HG03108 (cell line): ENCODE results near the gene BLOC1S2.
"Not testable (repeated sequence)": the region's sequence is repeated elsewhere in the genome, so short reads cannot be mapped to it uniquely, and the experiment has no call there.

ENCODE experiments used
- ATAC-seq: cut with Tn5 transposase; IDR thresholded peaks from one replicate; pipeline ENCODE4 v1.9.1; 2021; ENCODE audit warnings: moderate library complexity; ENCODE audit not compliant: unreplicated experiment

Gene BLOC1S2

GRCh38 chr10:100286051-100287033 is at the start of gene BLOC1S2:
TSS of gene BLOC1S2 (minus strand) at chr10:100286680. CDS start at chr10:100286659, 21 bp downstream.
- ATAC-seq: peak; percentile 82

- ATAC-seq: no peak
These were observed 48.3 kb upstream of the BLOC1S2 start for GRCh38 chr10:100334762-100335161.

- no peak for ATAC-seq
These were observed 47.4 kb upstream of the BLOC1S2 start for GRCh38 chr10:100333661-100334440.

- ATAC-seq: no peak
These were observed 46.6 kb upstream of the BLOC1S2 start for GRCh38 chr10:100333106-100333505.

- ATAC-seq: no peak
These were observed 43.6 kb upstream of the BLOC1S2 start, which contains the start of gene PKD2L1 for GRCh38 chr10:100330079-100330478. TSS of gene PKD2L1 (minus strand) at chr10:100330228. CDS start at chr10:100330103, 125 bp downstream.

- no peak for ATAC-seq
These were observed 41.7 kb upstream of the BLOC1S2 start for GRCh38 chr10:100328198-100328597.

GRCh38 chr10:100327718-100328009 is 41.2 kb upstream of the BLOC1S2 start:
- ATAC-seq: no peak

- ATAC-seq: peak; percentile 99
These were observed 40.7 kb upstream of the BLOC1S2 start for GRCh38 chr10:100327007-100327717.

GRCh38 chr10:100325158-100325557 is 38.7 kb upstream of the BLOC1S2 start:
- ATAC-seq: no peak

GRCh38 chr10:100319707-100320402 is 33.4 kb upstream of the BLOC1S2 start:
- no peak for ATAC-seq

- no peak for ATAC-seq
These were observed 31.7 kb upstream of the BLOC1S2 start for GRCh38 chr10:100318207-100318606.

GRCh38 chr10:100315615-100316014 is 29.1 kb upstream of the BLOC1S2 start:
- ATAC-seq: no peak

- ATAC-seq: no peak
These were observed 24.8 kb upstream of the BLOC1S2 start for GRCh38 chr10:100311298-100311697.

- ATAC-seq: no peak
These were observed 21.2 kb upstream of the BLOC1S2 start for GRCh38 chr10:100307684-100308083.

GRCh38 chr10:100306861-100307260 is 20.4 kb upstream of the BLOC1S2 start:
- no peak for ATAC-seq

- ATAC-seq: no peak
These were observed 17.9 kb upstream of the BLOC1S2 start for GRCh38 chr10:100304414-100304813.

- no peak for ATAC-seq
These were observed 17.3 kb upstream of the BLOC1S2 start for GRCh38 chr10:100303724-100304319.

GRCh38 chr10:100301123-100301522 is 14.6 kb upstream of the BLOC1S2 start:
- ATAC-seq: not testable (repeated sequence)

GRCh38 chr10:100297242-100297641 is 10.8 kb upstream of the BLOC1S2 start:
- no peak for ATAC-seq

GRCh38 chr10:100293066-100293465 is 6.6 kb upstream of the BLOC1S2 start:
- no peak for ATAC-seq
